Embryonic facial prominence (tissue), 1 donor: ENCODE results near the gene DOP1B.
"Not testable (repeated sequence)": the region's sequence is repeated elsewhere in the genome, so short reads cannot be mapped to it uniquely, and the experiment has no call there.

Experiments
- DNase-seq: peaks from one replicate; pipeline ENCODE4 v3.0.0-alpha.2; 2016; ENCODE audit errors: extremely low spot score

DOP1B gene

DNA sequence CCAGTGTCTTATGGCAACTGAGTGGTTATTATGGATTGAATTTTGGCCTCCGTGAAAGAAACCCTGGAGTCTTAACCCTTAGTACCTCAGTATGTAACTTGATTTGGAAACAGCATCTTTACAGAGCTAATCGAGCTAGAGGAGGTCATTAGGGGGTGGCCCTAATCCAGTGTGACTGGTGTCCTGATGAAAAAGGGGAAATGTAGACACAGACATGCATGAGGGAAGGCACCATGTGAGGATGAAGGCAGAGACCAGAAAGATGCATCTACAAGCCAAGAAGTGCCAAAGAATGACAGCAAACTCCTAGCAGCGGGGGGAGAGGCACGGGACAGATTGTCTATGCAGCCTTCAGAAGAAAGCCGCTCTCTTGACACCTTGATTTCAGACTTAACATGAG is 14.7 kb downstream of the DOP1B start:
- no peak for DNase-seq

DNA sequence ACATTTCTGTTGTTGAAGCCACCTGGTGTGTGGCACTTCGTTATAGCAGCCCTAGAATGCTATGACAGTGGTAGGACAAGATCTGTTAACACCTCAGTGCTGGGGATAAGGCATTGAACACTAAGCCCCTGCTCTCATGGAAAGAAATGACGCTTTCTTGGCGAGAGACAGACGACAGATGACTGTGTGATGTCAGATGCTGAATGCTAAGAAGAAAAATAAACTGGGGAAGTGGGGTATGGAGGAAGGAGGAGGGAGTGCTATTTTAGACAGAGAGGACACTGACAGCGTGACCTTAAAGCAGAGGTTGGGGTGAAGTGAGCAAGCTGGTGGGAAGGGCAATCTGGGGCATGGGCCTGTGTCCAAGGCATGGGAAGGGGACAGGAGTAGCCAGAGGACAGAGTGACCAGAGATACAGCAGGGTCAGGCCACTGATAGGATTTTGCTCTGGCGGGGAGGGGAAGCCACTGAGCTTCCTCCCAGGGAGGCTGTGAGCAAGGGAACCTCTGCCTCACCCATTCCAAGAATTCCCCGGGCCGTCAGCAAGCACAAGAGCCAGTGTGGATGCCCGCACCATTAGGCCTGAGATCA is 15.2 kb downstream of the DOP1B start:
- DNase-seq = no peak

DNA sequence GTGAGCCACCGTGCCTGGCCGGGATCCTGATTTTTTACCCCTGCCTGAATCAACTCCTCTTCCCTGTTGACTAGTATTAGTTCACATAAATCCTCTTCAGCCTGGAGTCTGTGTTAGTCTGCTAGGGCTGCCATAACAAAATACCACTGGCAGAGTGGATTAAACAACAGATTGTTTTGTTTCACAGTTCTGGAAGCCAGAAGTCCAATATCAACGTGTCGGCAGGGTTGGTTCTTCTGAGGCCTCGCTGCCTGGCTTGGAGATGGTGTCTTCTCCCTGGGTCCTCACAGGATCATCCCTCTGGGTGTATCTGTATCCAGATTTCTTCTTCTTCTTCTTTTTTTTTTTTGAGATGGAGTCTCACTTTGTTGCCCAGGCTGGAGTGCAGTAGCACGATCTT is 18.2 kb downstream of the DOP1B start:
- no peak for DNase-seq

DNA sequence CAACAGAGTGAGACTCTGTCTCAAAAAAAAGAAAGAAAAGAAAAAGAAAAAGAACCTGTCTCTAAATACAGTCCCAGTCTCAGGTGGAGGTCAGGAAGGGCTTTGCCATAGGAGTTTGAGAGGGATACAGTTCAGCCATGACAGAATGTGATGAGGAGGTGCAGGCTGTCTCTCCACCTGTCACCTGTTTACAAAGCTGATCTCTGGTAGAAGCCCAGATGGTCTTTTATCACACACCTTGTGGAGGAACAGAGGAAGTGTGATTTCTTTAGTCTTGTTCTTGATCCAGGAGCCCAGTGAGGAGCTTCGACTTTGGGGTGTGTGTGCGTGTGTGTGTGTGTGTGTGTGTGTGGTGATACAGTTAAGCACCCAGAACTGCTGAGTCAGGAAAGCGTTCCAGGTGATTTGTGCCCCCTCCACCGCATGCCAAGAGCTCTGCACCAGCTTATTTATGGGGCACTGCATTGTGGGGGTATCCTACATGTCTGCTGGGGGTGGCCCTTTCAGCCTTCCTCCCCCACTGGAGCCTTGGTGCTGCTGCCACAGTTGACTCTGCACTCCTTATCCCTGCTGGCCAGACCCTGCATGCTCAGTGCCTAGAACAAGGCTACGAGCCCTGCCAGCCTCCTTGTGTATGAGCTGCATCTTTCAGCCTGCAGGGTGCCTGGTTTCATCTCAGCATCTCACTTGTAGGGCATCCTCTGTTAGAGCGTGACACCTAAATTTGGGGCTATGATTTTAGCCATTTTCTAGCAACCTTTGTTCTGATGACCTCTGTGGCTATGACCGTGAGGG is 19.3 kb downstream of the DOP1B start:
- no peak for DNase-seq

DNA sequence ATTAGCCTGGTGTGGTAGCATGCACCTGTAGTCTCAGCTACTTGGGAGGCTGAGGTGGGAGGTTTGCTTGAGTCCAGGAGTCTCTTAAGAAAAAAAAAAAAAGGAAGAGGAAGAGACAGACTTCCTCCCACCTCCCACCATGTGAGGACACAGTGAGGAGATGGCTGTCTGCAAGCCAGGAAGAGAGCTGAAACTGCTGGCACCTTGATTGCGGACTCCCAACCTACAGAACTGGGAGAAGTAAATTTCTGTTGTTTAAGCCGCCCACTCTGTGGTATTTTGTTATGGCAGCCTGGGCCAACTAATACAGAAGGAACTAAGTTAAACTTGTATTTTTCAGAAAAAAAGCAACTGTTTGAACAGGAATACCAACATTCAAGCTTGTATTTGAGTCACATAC is 21.7 kb downstream of the DOP1B start:
- DNase-seq = no peak

DNA sequence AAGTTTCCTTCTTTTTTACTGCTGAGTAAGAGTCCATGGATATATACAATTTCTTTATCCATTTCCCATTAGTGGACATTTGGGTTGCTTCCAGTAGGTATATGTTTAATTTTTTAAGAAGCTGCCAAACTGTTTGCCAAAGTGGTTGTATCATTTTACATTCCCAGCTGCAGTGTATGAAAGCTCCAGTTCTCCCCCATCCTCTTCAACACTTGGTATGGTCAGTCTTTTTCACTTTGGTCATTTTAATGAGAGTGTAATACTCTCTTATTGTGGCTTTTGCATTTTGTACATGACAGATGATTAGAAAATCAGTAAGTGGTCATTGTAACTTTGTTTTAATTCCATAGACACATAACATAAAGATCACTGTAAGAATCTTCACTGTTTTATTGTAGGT is 22.5 kb downstream of the DOP1B start:
- DNase-seq = no peak

DNA sequence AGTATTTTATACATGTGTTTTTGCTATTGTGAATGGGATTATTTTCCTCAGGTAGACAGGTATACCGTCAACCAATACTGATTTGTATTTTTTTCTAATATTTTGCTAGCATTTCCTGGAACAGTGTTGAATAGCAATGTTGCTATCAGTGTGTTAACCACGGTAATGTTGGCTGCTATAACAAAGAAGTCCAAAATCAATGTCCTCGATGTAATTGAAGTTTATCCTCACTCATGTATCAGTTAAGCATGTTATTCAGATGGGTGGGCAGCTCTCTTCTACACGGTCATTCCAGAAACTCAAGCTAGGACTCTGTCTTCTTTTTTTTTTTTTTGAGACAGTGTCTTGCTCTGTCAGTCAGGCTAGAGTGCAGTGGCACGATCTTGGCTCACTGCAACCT is 24.3 kb downstream of the DOP1B start:
- no peak for DNase-seq

DNA sequence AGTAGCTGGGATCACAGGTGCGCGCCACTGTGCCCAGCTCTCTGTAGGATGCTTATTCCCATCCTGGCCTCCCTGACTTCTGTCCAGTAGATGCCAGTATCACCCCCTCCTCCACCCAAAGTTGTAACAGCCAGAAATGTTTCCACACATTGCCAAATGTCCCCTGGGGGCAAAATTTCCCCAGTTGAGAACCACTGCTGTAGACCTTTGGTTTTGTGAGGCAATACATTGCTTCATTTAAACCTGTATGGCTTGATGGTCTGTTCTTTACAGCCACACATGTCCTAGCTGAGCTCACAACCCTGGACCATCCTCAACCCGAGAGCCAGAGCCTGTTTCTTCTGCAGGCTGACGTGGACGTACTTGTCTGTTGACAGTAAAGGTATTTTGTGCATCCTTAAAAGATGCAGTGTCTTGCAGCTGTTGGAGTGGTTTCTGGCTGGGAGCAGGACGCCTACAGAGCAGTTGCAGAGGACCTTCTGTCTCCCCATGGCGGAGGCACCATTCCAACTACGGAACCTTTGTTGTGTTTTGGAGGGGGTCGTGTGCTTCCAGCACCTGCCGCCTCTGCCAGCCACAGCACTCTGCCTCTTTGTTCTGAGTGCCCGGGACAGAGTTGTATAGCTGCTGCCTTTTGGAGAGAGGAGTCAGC is 26.6 kb downstream of the DOP1B start:
- DNase-seq = no peak

DNA sequence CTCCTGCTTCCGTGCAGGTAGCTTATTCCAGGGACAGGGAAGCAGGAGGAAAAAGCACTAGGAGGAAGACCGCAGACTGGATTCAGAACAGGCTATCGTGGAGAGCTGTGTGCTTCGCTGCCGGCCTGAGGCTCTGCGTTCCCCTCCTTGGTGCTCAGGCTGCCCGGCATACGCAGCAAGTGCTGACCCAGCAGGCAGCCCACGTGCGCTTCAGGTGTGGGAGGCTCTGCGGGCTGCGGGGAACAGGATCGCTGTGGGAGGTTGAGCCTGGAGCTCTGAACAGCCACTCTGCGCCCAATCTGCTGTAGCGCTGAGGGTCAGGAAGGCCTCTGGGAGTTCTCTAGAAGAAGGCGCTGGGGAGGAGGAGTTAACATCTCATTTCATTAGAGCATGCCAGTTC is 27.9 kb downstream of the DOP1B start:
- DNase-seq = no peak

DNA sequence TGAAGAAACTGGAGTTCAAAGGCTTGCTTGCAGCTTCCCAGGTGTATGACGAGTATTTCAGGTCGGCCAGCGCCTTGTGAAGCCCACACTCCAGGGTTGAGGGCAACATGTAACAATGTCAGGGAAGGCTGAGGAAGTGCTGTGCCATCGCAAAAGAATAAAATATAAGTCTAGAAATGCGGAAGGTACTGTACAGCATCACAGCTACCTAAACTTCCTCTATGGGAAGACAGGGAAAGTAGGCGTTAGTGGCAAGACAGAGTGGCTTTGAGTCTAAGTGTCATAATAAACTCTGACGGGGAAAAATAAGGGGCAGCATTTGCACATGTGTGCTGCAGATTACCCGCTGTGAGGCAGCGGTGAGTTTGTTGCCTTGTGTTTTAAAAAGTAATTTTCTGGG is 28.9 kb downstream of the DOP1B start:
- DNase-seq = no peak

DNA sequence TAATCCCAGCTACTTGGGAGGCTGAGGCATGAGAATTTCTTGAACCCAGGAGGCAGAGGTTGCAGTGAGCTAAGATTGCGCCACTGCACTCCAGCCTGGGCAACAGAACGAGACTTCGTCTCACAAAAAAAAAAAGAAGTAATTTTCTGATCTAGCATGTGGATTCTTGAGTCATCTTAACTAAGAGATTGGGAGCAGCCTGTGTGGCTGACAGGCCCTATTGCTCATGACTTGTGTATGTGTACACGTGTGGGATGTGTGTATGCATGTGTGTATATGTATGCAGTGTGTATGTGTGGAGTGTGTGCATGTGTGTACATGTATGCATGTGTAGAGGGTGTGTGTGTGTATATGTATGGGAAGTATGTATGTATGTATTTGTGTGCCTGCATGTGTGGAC is 29.5 kb downstream of the DOP1B start:
- DNase-seq = no peak

DNA sequence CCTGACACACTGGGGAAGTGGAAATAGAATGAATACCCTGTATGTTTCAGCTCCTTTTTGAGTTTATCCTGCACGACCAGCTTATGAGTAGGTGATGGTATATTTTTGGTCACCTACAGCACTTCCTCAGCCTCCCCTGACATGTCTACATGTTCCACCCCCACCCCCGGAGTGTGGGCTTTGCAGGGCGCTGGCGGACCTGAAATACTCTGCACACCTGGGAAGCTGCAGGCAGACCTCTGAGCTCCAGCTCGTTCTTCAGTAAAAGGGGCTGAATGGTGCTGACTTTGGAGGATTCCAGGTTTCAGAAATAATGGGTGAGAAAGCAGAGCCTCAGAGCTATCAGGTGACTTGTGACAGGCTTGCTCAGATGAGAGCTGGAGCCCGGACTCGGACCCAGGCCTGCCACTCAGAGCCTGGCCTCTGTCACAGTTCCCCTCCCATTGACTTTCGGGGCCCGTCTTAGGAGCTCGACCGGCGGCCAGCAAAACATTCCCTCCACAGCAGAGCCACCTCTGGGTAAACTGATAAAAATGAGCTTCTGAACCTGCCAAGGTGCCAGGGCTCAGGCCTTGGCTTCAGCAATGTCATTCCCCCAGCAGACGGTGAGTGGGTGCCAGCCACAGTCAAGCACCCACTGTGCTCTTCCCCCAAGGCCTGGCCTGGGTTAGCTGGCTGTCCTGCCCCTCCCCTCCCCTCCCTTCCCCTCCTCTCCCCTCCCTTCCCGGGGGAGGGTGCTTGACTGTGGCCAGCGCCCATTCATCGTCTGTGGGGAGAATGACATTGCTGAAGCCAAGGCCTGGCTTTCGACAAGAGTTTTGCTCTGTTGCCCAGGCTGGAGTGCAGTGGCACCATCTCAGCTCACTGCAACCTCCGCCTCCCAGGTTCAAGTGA is 30.1 kb downstream of the DOP1B start:
- DNase-seq = no peak

DNA sequence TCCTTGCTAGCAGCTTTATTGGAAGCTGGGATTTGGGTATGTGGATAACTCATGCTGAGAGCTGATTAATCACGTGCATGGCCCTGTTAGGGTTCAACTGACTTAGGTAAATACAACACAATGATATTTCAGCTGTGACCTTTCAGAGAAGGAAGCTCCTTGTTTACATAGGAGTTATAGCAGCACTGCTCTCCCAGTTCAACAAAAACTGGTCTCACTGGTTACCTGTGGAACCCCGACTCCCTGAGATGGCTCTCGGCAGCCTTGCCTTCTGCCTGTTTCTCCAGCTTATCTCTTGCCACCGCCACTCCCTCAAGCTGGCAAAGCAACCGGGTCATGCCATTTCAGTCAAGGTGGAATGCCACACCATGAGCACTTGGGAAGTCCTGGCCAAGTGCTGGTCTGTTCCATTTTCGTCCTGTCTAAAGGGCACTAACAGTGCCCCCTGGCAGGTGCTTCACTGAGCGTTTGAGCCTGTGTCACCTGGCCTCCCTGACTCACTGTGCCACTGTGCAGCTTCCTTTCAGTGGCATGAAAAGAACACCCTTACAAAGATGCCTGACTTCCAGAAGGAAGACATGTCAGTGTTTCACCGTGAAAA is 31.6 kb downstream of the DOP1B start:
- no peak for DNase-seq

DNA sequence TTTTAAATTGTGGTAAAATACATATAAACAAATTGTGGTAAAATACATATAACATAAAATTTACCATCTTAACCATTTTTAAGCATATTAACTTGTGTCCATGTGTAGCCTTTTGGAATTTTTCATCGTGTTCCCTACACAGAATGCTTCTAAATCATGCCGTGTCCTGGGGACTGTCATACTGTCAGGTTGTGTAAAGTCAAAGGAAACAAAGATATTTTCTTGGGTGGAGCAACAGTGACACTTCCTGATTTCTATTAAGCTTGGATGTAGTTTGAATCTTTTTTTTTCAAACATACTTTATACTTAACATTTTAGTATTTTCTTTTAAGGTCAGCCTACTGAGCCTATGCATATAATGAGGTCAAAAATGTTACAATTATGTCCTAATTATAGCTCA is 32.3 kb downstream of the DOP1B start:
- DNase-seq = no peak

DNA sequence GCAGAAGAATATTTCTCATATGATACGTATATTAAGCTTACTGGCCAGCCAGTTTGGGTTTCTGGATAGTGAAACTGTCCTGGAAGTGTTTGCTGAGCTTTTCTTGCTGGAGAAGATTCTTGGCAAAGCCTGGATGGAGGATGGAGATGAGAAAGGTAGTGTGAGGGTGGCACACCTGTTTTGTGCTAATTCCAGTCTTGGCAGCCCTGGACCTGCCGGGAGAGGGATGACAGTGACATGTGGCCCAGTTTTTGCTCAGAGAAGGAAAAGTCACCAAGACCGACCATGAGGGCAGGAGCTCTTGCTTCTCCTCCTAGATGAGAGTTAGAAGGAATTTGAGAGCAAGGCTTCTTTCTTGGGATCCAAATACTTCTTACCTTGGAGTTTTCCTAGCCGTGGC is 34.1 kb downstream of the DOP1B start:
- DNase-seq = no peak

DNA sequence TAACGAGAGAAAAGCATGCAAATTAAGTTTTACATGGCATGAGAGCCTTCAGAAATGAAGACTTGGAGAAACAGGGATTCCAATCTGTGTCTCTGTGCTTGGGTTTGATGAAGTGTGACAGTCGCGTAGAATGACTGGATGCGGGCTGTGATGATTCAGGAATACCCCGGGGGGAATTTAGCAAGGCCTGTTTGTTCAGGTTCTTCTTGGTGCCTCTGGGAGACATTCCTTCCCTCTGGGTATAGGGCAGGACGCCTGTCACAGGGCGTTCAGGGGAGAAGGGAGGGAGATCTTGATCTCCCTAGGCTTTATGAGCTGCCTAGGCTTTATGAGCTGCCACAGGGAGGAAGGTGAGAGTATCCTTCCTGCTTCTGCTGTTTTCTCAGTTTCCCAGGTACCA is 36.6 kb downstream of the DOP1B start:
- DNase-seq = no peak

DNA sequence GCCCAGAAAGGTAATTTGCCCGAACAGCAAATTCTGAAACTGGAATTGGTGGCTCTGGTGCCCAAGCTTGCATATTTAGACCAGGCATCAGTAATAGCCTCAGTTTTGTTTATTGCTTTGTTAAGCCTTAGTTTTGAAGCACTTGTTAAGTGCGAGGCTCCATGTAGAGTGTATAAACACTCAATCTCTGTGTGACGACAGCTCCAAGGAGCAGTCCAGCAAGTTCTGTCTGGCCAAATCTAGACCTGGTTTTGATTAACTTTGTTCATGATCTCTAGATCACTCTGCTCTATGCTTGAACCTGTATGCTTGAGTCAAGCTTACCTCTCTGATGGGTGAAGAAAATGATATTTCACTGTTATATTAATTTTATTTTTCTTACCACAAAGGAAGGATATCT is 37.4 kb downstream of the DOP1B start:
- no peak for DNase-seq

DNA sequence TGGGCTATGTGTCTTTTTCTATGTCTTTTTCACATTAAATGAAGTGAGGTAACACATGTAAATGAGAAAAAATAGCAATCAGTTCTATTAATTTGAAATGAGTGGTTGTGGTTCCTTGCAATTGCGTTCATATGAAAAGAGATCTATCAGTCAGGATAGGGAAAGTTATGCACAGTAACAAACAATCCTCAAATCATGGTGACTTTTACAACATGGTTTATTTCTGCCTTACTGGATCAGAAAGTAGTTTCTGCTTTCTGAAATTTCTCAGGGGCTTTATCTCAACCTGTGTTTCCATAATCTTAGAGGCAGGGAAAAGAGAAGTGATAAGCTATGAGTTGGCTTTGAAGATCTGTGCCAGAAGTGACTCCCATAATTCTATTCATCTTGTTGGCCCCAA is 39.0 kb downstream of the DOP1B start:
- no peak for DNase-seq

DNA sequence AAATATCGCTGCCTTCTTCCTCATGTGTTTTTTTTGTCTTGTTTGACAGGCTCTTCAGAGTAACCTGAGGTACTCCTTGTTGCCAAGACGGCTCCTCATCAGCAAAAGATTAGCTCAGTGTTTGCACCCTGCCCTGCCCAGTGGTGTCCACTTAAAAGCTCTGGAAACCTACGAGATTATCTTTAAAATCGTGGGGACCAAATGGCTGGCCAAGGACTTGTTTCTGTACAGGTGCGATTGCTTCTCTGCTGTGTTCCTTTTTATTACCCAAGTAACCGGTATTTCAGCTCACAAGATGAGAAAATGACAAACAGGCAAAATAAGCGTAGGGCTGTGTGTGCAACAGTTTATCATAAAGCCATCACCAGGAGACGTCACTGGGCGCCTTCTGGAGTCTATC is 42.4 kb downstream of the DOP1B start:
- no peak for DNase-seq

DNA sequence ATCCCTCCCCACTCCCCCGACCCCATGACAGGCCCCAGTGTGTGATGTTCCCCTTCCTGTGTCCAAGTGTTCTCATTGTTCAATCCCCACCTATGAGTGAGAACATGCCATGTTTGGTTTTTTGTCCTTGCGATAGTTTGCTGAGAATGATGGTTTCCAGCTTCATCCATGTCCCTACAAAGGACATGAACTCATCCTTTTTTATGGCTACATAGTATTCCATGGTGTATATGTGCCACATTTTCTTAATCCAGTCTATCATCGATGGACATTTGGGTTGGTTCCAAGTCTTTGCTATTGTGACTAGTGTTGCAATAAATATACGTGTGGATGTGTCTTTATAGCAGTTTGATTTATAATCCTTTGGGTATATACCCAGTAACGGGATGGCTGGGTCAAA is 43.0 kb downstream of the DOP1B start:
- DNase-seq = not testable (repeated sequence)

DNA sequence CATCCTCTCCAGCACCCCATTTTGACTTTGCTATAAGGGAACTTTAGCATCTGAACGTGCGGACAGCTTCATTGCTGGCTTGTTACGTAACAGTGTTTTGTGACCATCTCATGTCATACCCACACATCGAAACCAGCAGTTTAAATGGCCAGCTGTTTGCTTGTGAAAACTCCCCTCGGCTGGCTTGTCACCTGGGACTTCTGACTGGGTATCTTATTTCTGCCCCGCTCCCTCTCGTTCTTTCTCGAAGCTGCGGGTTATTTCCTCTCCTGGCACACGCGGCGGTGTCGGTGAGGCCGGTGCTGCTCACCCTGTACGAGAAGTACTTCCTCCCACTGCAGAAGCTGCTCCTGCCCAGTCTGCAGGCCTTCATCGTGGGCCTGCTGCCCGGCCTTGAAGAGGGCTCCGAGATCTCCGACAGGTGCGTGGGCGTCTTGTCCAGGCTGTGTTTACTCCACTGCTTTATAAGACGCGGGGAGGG is 43.5 kb downstream of the DOP1B start:
- DNase-seq = no peak
